ENCODE measurements around the gene IARS1. TPM values are rescaled to one million over a fixed set of nuclear protein-coding genes. Genes with fewer than 3 reads are reported as not detected.

The IARS1 gene
- total RNA-seq, 1 donor = 87.9 TPM

- Histone ChIP-seq H3K4me1 (ENCODE audit: insufficient read depth, low read length) (peaks cover 9% of the 10 kb centered on the region), H3K9me3 (ENCODE audit: low read depth, low read length) (no peaks in the 10 kb centered on the region), H3K27me3 (ENCODE audit: insufficient read depth, low read length) (no peaks in the 10 kb centered on the region), H3K4me3 (ENCODE audit: low read length) (no peak overlapping the region)
Observed at GRCh38 chr9:92278110-92278509, 15.4 kb downstream of the IARS1 start.

- Histone ChIP-seq H3K27me3 (ENCODE audit: insufficient read depth, low read length) (no peaks in the 10 kb centered on the region), H3K9me3 (ENCODE audit: low read depth, low read length) (no peaks in the 10 kb centered on the region), H3K4me3 (ENCODE audit: low read length) (no peak overlapping the region), H3K4me1 (ENCODE audit: insufficient read depth, low read length) (peaks cover 9% of the 10 kb centered on the region)
Observed at GRCh38 chr9:92276331-92277032, 17.0 kb downstream of the IARS1 start.

GRCh38 chr9:92275541-92275940 lies 18.0 kb downstream of the IARS1 start:
- H3K4me1 ChIP-seq (ENCODE audit: insufficient read depth, low read length) = peaks cover 9% of the 10 kb centered on the region
- no peaks in the 10 kb centered on the region for H3K27me3 ChIP-seq (ENCODE audit: insufficient read depth, low read length)
- H3K4me3 ChIP-seq (ENCODE audit: low read length) = no peak overlapping the region
- H3K9me3 ChIP-seq (ENCODE audit: low read depth, low read length) = no peaks in the 10 kb centered on the region

- Histone ChIP-seq H3K9me3 (ENCODE audit: low read depth, low read length) (no peaks in the 10 kb centered on the region), H3K27me3 (ENCODE audit: insufficient read depth, low read length) (no peaks in the 10 kb centered on the region), H3K4me1 (ENCODE audit: insufficient read depth, low read length) (no peaks in the 10 kb centered on the region), H3K4me3 (ENCODE audit: low read length) (no peak overlapping the region)
Observed at GRCh38 chr9:92270511-92270910, 23.0 kb downstream of the IARS1 start.

DNA sequence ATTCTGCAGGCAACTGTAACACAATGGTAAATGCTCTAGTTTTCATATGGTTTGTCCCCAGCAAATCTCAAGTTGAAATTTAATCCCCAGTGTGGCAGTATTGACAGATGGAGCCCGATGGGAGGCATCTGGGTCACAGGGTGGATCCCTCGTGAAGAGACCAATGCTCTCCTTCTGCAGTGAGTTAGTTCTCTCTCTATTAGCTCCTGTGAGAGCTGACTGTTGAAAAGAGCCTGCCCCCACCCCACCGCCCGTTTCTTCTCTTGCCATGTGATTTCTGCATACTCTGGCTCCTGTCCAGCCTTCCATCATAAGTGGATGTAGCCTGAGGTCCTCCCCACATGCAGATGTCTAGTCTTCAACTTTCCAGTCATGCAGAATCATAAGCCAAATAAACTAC lies 27.0 kb downstream of the IARS1 start:
- no peak overlapping the region for H3K4me3 ChIP-seq (ENCODE audit: low read length)
- no peaks in the 10 kb centered on the region for H3K9me3 ChIP-seq (ENCODE audit: low read depth, low read length)
- no peaks in the 10 kb centered on the region for H3K4me1 ChIP-seq (ENCODE audit: insufficient read depth, low read length)
- no peaks in the 10 kb centered on the region for H3K27me3 ChIP-seq (ENCODE audit: insufficient read depth, low read length)

DNA sequence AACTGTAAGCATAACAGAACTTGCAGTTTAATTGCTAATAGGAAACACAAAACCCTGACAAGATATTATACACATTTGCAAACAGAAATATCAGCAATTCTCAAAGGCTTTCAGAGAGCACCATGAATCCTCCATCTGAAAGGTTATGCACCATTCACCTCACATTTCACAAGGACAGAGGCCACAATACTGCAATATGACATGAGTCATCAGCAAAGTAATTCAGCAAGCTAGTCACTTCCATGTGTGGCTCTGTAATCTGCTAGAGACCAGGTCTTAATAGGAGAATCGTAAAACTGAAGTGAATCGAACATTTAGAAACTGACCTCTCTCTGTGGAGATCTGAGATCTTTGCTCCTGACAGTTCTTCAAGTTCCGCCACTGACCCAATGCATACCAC lies 28.3 kb downstream of the IARS1 start:
- Histone ChIP-seq H3K4me1 (ENCODE audit: insufficient read depth, low read length) (no peaks in the 10 kb centered on the region), H3K4me3 (ENCODE audit: low read length) (no peak overlapping the region), H3K27me3 (ENCODE audit: insufficient read depth, low read length) (no peaks in the 10 kb centered on the region), H3K9me3 (ENCODE audit: low read depth, low read length) (no peaks in the 10 kb centered on the region)

DNA sequence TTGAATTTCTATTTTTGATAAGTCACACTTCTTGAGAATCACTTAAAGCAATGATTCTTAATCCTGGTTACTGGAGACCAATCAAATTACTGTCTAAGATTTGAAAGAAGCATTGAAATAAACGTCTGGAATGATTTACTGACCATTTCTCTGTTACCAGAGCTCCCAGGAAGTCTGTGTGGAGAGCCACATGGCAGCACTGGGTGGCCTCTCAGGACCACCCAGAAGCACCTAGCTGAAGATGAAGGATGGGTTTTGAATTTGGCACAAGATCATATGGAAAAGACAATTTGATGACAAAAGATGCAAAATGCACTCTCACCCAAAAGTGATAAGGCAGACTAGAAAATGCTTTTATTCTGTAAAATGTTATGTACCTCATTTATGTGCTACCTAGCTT lies 30.4 kb downstream of the IARS1 start:
- Histone ChIP-seq H3K27me3 (ENCODE audit: insufficient read depth, low read length) (no peaks in the 10 kb centered on the region), H3K9me3 (ENCODE audit: low read depth, low read length) (no peaks in the 10 kb centered on the region), H3K4me1 (ENCODE audit: insufficient read depth, low read length) (no peaks in the 10 kb centered on the region), H3K4me3 (ENCODE audit: low read length) (no peak overlapping the region)

- H3K4me3 ChIP-seq (ENCODE audit: low read length) = no peak overlapping the region
- H3K9me3 ChIP-seq (ENCODE audit: low read depth, low read length) = no peaks in the 10 kb centered on the region
- no peaks in the 10 kb centered on the region for H3K27me3 ChIP-seq (ENCODE audit: insufficient read depth, low read length)
- no peaks in the 10 kb centered on the region for H3K4me1 ChIP-seq (ENCODE audit: insufficient read depth, low read length)
Observed at GRCh38 chr9:92257327-92257726, 36.2 kb downstream of the IARS1 start.

GRCh38 chr9:92254381-92255337 lies 38.8 kb downstream of the IARS1 start:
- Histone ChIP-seq H3K4me1 (ENCODE audit: insufficient read depth, low read length) (no peaks in the 10 kb centered on the region), H3K9me3 (ENCODE audit: low read depth, low read length) (no peaks in the 10 kb centered on the region), H3K27me3 (ENCODE audit: insufficient read depth, low read length) (no peaks in the 10 kb centered on the region), H3K4me3 (ENCODE audit: low read length) (no peak overlapping the region)

DNA sequence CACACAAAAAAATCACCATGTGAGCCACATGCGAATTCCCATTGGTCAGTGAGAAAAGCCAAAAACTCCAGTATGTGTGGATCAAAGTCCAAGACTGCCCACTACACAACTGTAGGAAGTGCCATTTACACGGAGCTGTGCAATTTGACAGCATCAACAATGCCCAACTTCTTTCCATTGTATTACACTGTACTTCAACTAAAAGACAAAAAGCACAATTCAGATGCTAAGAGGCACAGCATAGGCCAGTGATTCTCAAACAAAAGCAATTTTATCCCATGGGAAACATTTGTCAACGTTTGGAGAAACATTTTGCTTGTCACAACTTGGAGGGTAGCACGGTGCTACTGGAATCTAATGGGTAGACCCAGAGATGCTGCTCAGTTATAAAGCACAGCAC lies 39.8 kb downstream of the IARS1 start:
- Histone ChIP-seq H3K4me3 (ENCODE audit: low read length) (no peak overlapping the region), H3K27me3 (ENCODE audit: insufficient read depth, low read length) (no peaks in the 10 kb centered on the region), H3K9me3 (ENCODE audit: low read depth, low read length) (no peaks in the 10 kb centered on the region), H3K4me1 (ENCODE audit: insufficient read depth, low read length) (no peaks in the 10 kb centered on the region)

- no peaks in the 10 kb centered on the region for H3K9me3 ChIP-seq (ENCODE audit: low read depth, low read length)
- H3K27me3 ChIP-seq (ENCODE audit: insufficient read depth, low read length) = no peaks in the 10 kb centered on the region
- H3K4me1 ChIP-seq (ENCODE audit: insufficient read depth, low read length) = no peaks in the 10 kb centered on the region
Observed at GRCh38 chr9:92247981-92248380, 45.5 kb downstream of the IARS1 start.

GRCh38 chr9:92247296-92247695 lies 46.2 kb downstream of the IARS1 start:
- no peak overlapping the region for H3K4me3 ChIP-seq (ENCODE audit: low read length)
- no peaks in the 10 kb centered on the region for H3K27me3 ChIP-seq (ENCODE audit: insufficient read depth, low read length)
- H3K9me3 ChIP-seq (ENCODE audit: low read depth, low read length) = no peaks in the 10 kb centered on the region
- H3K4me1 ChIP-seq (ENCODE audit: insufficient read depth, low read length) = no peaks in the 10 kb centered on the region

More at GRCh38 chr9:92247981-92248380, 45.5 kb downstream of the IARS1 start:
- no peak overlapping the region for H3K4me3 ChIP-seq (ENCODE audit: low read length)

- no peak overlapping the region for H3K4me3 ChIP-seq (ENCODE audit: low read length)
- H3K9me3 ChIP-seq (ENCODE audit: low read depth, low read length) = no peaks in the 10 kb centered on the region
- no peaks in the 10 kb centered on the region for H3K27me3 ChIP-seq (ENCODE audit: insufficient read depth, low read length)
- no peaks in the 10 kb centered on the region for H3K4me1 ChIP-seq (ENCODE audit: insufficient read depth, low read length)
Observed at GRCh38 chr9:92245005-92245797, 48.3 kb downstream of the IARS1 start.
